HG02840 (cell line): ENCODE measurements around the gene RPS6KA4.

Experiments used
- ATAC-seq: cut with Tn5 transposase; IDR thresholded peaks from one replicate; pipeline ENCODE4 v1.9.1; 2021; ENCODE audit warnings: mild to moderate bottlenecking, moderate library complexity, moderate number of reproducible peaks; ENCODE audit not compliant: unreplicated experiment, low FRiP score

The RPS6KA4 gene

GRCh38 chr11:64384028-64384737 is 25.2 kb downstream of the RPS6KA4 start:
- ATAC-seq, result no peak

- no peak for ATAC-seq
Measured at GRCh38 chr11:64384981-64385944, 26.3 kb downstream of the RPS6KA4 start.

GRCh38 chr11:64385945-64386704 is 27.2 kb downstream of the RPS6KA4 start:
- no peak for ATAC-seq

GRCh38 chr11:64387916-64388315 is 29.0 kb downstream of the RPS6KA4 start:
- ATAC-seq, result no peak

- no peak for ATAC-seq
Measured at GRCh38 chr11:64388894-64389293, 29.9 kb downstream of the RPS6KA4 start.

- ATAC-seq, result no peak
Measured at GRCh38 chr11:64389851-64390250, 30.9 kb downstream of the RPS6KA4 start.

GRCh38 chr11:64390558-64390957 is 31.6 kb downstream of the RPS6KA4 start:
- ATAC-seq, result no peak

- ATAC-seq, result no peak
Measured at GRCh38 chr11:64391839-64392238, 32.9 kb downstream of the RPS6KA4 start.

GRCh38 chr11:64395545-64396078 is 36.6 kb downstream of the RPS6KA4 start:
- no peak for ATAC-seq

GRCh38 chr11:64396079-64396591 is 37.2 kb downstream of the RPS6KA4 start:
- ATAC-seq, result no peak

GRCh38 chr11:64400102-64400501 is 41.1 kb downstream of the RPS6KA4 start:
- ATAC-seq, result no peak

- ATAC-seq, result no peak
Measured at GRCh38 chr11:64400667-64401066, 41.7 kb downstream of the RPS6KA4 start.

- ATAC-seq, result no peak
Measured at GRCh38 chr11:64401775-64402174, 42.8 kb downstream of the RPS6KA4 start.

GRCh38 chr11:64403106-64403505 is 44.1 kb downstream of the RPS6KA4 start:
- no peak for ATAC-seq

GRCh38 chr11:64406221-64406946 is 47.4 kb downstream of the RPS6KA4 start:
- no peak for ATAC-seq

- ATAC-seq, result no peak
Measured at GRCh38 chr11:64407221-64407620, 48.3 kb downstream of the RPS6KA4 start.

GRCh38 chr11:64407630-64408029 is 48.7 kb downstream of the RPS6KA4 start:
- no peak for ATAC-seq

GRCh38 chr11:64409278-64409677 is 50.3 kb downstream of the RPS6KA4 start:
- ATAC-seq, result no peak

- ATAC-seq, result no peak
Measured at GRCh38 chr11:64409707-64410403, 50.9 kb downstream of the RPS6KA4 start.
